Stimulated activated CD8-positive, alpha-beta memory T cell treated with anti-CD3 and anti-CD28 coated beads, Interleukin-4, amount 100 ng/mL, for 1 hour (primary cell): ENCODE data around the gene SMAD5.

ENCODE experiments used
- DNase-seq, 2 donors: peaks; one replicate each; pipeline ENCODE4 v3.0.0-alpha.2; 2020; ENCODE audit warnings: low read depth in 2 of 2, low spot score in 1 of 2

SMAD5 gene

GRCh38 chr5:136114414-136115125, 18.1 kb upstream of the SMAD5 start:
- DNase-seq: no peak

GRCh38 chr5:136115183-136115865, 17.3 kb upstream of the SMAD5 start:
- DNase-seq: no peak

GRCh38 chr5:136120529-136120928, 12.1 kb upstream of the SMAD5 start:
- DNase-seq: no peak

GRCh38 chr5:136123236-136123768, 9.3 kb upstream of the SMAD5 start:
- no peak for DNase-seq

DNA sequence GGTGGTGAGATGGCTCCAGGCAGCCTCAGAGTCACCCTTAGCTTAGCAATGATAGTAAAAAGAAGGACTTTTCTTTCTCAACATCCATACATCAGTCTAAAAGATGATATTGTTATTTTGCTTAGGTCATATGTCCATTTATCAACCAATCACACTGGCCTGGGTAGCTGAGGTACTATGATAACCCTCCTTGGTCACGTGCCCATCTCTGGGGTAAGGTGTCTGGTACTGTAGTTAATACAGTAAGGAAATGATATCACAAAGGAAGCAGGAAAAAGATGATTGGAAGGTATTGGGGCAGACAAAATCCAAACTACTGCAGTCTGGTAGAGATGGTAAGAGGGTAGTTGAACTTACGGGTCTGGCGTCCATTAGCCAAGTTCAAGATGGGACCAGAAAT, 5.1 kb upstream of the SMAD5 start:
- DNase-seq: no peak

GRCh38 chr5:136128481-136128880, 4.2 kb upstream of the SMAD5 start:
- no peak for DNase-seq

GRCh38 chr5:136129445-136129844, 3.2 kb upstream of the SMAD5 start:
- no peak for DNase-seq

- DNase-seq: no peak
Measured at GRCh38 chr5:136130581-136130980, 2.1 kb upstream of the SMAD5 start.

DNA sequence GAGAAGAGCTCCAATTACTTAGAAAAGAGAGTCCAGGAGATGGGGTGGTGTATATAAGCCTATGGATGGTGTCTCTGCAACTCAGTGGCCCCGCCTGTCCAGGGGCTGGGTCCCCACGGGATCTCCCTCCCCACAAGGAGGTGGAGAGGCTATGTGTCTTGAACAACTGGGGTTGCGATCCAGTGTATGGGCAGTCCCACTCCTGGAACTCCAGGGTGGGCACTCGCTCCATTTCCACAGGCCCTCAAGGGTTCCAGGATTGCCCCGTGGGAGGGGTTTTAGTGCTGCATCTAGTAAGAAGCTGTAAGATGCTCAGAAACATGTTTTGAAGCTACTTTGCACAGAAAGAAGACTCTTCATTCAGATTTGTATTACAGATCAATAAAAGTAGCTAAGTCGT, 558 bp upstream of the SMAD5 start:
- DNase-seq: no peak

- DNase-seq: no peak
Measured at GRCh38 chr5:136133222-136133921, 727 bp downstream of the SMAD5 start.

DNA sequence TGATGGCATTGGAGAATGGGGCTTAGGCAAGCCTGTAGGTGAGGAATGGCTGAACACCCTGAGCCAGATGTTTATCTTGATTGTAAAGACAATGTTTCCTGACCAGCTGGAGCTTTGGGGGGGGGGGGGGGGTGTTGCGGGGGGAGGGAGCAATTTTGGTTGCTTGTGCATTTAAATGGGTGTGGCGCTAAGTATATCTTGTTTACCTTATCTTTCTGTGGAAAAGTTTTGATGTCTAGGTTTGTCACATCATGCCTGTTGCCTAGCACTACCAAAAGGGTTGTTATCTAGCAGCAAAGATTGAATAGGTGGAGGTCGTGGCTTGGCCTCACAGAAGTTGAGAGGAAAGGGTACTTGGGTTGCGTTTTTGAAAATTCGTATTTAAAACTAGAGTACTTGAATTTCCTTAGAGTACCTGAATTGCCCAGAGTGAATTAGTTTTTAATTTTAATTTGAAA, 1.3 kb downstream of the SMAD5 start:
- DNase-seq: no peak

- no peak for DNase-seq
Measured at GRCh38 chr5:136134653-136135052, 2.0 kb downstream of the SMAD5 start.

GRCh38 chr5:136135536-136135935, 2.9 kb downstream of the SMAD5 start:
- no peak for DNase-seq

DNA sequence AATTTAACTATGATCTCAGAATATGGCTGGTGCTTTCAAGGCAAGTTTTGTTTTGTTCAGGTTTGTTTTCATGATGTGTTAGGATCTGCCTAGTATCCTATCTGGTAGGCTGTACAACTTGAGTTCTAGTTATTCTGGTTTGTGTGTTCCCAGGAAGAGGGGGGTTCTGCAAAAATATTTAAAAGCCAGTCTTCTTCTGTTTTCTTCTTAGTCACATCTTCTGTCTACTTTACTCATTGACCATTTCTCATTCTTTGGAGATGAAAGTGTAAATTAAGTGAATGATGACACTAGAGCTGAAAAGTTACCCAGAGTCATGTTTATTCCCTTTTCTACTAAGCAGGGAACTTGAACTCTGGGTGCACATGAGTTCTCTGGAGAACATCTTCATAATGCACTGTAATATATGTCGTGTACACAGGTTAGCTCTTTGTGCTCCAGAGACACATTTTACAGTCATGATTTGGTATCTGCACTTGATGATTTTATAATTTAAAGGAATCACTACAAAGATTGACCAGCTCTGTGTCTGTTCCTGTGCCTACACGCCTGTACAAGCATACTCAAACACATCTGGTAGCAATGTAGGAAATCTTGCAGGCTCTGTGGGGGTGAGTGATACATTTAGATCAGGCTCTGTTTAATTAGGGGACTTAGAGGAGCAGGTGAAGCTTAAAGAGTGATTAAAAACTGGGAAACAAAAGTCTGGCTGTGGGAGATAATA, 5.0 kb downstream of the SMAD5 start:
- no peak for DNase-seq

DNA sequence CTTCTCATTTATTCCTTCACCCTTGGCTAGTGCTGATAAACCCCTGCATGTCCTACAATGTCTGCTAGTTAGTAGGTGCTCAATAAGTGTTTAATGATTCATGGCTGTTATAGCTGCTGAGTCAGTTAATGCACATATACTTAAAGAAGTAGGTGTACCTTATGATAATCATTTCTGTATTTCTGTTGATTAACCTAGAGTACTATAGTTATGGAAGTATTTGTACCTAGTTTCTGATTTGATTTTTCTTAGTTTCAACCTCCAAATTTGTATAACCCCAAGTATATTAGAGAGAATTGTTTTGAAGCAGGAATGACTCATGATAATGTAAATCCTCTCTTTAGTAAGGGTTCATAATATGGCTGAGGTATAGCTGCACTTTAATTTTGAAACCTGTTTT, 8.9 kb downstream of the SMAD5 start:
- no peak for DNase-seq

DNA sequence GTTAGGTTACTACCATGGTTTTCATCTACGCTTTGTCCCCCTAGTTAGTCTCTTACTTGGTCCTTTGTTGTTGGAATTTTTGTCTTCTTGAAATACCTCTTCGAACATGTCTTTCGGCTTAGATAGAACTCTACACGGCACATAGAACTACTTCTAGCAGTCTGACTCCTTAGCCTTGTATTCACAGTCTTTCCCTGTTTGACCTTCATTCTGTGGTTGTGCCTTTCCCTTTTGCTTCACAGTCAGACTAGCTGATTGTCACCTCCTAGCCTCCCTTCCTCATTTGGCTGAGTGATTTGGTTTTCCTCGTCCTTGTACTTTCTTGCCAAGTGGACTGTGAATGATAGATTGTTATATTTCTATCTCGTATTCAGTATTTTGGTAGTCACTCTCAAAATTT, 10.7 kb downstream of the SMAD5 start:
- no peak for DNase-seq

DNA sequence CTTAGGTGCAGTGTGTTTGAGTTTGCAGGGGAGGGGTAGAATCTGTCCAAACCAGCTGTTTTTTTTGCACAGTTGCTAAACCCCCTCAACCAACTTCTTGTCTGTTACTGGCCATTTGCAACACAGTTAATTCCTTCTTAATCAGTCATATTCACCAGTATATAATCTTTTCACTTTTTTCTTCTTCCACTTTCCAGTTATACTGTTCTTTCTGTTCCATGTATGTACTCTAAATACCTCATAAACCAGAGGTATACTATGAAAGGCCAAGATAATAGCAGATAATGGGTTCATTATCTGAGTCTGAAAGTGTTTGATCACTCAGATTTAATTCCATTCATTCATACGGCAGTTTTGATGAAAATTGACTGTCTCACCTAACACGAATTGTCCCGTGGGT, 11.1 kb downstream of the SMAD5 start:
- DNase-seq: no peak

- no peak for DNase-seq
Measured at GRCh38 chr5:136145030-136145429, 12.4 kb downstream of the SMAD5 start.

- no peak for DNase-seq
Measured at GRCh38 chr5:136146201-136146600, 13.6 kb downstream of the SMAD5 start.

DNA sequence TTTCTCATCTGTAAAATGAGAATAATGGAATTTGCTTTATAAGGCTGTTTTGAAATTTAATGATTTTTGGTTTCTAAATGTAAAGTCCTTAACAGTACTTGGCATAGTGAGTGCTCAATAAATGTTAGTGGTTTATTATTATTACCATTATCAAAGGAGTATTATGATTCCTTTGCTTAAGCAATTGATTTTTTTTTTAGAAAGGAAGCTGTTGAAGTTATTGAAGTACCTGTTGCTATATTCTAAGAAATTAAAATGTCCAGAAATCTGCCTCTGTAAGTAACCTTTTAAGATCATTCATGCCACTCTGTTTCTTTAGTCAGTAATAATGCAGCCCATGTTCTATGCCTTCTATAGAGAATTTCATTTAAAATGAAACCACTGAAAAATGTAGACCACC, 15.0 kb downstream of the SMAD5 start:
- DNase-seq: no peak

GRCh38 chr5:136149891-136150290, 17.2 kb downstream of the SMAD5 start:
- no peak for DNase-seq
